Measurements from ENCODE around the gene TENM4.

The TENM4 gene

GRCh38 chr11:78823588-78823987 lies 617.2 kb downstream of the TENM4 start:
- no peak for DNase-seq

GRCh38 chr11:78822931-78823423 lies 617.9 kb downstream of the TENM4 start:
- no peak for DNase-seq

- no peak for DNase-seq
These were observed 619.2 kb downstream of the TENM4 start for GRCh38 chr11:78821371-78822306.

- no peak for DNase-seq
These were observed 620.1 kb downstream of the TENM4 start for GRCh38 chr11:78820741-78821140.

- DNase-seq, result no peak
These were observed 622.6 kb downstream of the TENM4 start for GRCh38 chr11:78818201-78818600.

GRCh38 chr11:78815831-78816230 lies 625.0 kb downstream of the TENM4 start:
- no peak for DNase-seq

- peak; percentile 37 for DNase-seq
These were observed 628.1 kb downstream of the TENM4 start for GRCh38 chr11:78812513-78813293.

- DNase-seq, result peak; percentile 79
These were observed 630.2 kb downstream of the TENM4 start for GRCh38 chr11:78810559-78811009.

- no peak for DNase-seq
These were observed 630.8 kb downstream of the TENM4 start for GRCh38 chr11:78809931-78810541.

- no peak for DNase-seq
These were observed 631.9 kb downstream of the TENM4 start for GRCh38 chr11:78808923-78809322.

- DNase-seq, result no peak
These were observed 633.5 kb downstream of the TENM4 start for GRCh38 chr11:78807351-78807750.

- no peak for DNase-seq
These were observed 634.4 kb downstream of the TENM4 start for GRCh38 chr11:78806214-78807004.

- no peak for DNase-seq
These were observed 635.8 kb downstream of the TENM4 start for GRCh38 chr11:78804991-78805390.

GRCh38 chr11:78803995-78804394 lies 636.8 kb downstream of the TENM4 start:
- DNase-seq, result no peak

- no peak for DNase-seq
These were observed 638.6 kb downstream of the TENM4 start for GRCh38 chr11:78802058-78802761.

- DNase-seq, result peak; percentile 70
These were observed 639.5 kb downstream of the TENM4 start for GRCh38 chr11:78801161-78801884.

GRCh38 chr11:78800756-78801155 lies 640.1 kb downstream of the TENM4 start:
- no peak for DNase-seq

- DNase-seq, result no peak
These were observed 640.6 kb downstream of the TENM4 start for GRCh38 chr11:78800096-78800690.

GRCh38 chr11:78798663-78799062 lies 642.2 kb downstream of the TENM4 start:
- peak; percentile 49 for DNase-seq

GRCh38 chr11:78797559-78797958 lies 643.3 kb downstream of the TENM4 start:
- no peak for DNase-seq

- no peak for DNase-seq
These were observed 643.9 kb downstream of the TENM4 start for GRCh38 chr11:78796956-78797355.
